Measurements from ENCODE around the gene MSL3. TPM values are rescaled to one million over a fixed set of nuclear protein-coding genes. Genes with fewer than 3 reads are reported as not detected.
A peak's percentile ranks its signal among the peaks of the same experiment; 100 is the strongest.

Gene MSL3
- polyA plus RNA-seq, 4 donors: 35.8 to 40.5 (median 38.6) TPM

DNA sequence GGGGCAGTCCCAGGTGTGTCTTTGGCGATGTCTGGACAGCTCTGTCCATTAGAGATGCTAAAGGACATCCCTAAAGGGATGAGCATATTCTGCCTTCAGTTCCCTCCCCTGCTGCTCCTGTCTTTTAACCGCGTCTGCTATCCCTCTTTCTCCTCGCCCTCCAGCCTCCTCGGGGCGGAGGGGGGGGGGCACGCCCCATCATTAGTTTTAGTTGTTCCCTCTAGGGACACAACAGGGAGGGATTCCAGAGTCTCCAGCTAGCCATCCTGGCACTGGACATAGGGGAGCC lies 1.1 kb downstream of the MSL3 start:
- DNase-seq (ENCODE audit: low read depth in 4 of 4, low spot score in 2 of 4): no peak

DNA sequence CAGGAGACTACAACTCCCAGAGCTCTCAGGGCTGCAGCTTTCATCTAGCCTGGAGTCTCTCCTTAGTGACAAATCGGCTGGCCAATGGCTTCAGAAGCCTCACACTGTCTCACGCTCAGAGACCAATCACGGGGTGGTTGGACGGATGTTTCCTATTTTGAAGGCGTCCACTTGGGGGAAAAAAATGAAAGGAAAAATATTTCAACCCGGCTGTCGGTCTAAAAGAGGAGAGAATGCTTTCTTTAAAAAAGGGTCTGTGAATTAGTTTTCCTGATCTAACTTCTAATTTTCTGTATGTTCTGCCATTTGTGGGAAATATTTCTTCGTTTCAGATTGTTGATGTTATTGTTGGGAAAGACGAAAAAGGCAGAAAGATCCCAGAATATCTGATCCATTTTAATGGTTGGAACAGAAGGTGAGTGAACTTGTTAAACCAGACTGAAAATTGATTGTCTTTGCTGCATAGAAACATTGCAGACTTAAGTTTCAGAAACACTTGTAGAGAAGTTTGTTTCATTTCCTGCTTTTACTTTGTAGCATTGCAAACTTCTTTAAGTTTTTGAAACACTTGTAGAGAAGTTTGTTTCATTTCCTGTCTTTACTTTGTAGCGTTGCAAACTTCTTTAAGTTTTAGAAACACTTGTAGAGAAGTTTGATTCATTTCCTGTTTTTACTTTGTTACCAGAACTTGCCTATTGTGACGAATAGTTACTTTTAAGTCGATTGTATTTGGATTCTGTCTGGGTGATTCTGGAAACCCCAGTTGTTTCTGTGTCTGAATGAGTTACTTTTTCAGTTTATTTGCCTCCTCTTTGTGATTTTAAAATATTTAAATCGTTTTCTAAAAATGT lies 1.6 kb downstream of the MSL3 start:
- DNase-seq (ENCODE audit: low read depth in 4 of 4, low spot score in 2 of 4): peak in 2 of 4 donors; percentile 43 to 82

DNA sequence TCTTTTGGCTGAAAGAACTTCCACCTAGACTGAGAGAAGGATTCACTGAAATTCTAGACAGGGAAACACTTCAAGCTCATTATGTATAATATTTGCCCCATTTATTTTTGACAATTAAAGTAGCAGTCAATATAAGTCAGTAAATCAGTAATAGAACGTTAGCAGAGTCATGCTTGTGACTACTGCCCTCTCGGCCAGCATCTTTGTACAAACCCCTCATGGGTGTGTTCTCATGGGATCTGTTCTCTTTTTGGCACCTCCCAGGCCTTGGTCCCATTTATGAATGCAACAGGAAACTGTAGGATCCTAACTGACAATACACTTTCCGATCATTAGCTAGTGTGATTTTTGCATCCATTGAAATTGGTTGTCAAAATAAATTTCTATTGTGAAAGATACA lies 2.9 kb downstream of the MSL3 start:
- DNase-seq (ENCODE audit: low read depth in 4 of 4, low spot score in 2 of 4): no peak

DNA sequence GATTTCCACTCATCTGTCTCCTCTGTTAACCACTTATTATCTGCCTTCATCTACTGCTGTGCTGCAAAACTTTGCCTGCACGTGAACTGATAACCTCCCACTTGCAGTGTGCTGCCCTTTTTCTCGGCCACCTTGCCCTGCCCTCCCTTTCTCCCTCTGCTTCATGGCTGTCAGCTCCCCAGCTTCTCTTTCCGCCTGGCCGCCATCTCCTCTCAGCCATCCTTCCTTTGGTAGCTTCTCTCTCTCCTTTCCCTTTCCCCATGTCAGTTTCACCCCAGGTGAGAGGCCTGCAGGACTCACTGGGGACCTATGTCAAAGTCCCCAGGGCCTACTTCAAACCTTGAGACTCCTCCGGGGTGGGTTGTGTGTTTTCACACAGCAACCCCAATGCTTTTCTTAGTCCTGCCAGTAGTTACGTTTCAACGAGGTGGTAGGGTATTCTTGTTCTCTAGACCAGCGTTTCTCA lies 6.6 kb downstream of the MSL3 start:
- DNase-seq (ENCODE audit: low read depth in 4 of 4, low spot score in 2 of 4): no peak

DNA sequence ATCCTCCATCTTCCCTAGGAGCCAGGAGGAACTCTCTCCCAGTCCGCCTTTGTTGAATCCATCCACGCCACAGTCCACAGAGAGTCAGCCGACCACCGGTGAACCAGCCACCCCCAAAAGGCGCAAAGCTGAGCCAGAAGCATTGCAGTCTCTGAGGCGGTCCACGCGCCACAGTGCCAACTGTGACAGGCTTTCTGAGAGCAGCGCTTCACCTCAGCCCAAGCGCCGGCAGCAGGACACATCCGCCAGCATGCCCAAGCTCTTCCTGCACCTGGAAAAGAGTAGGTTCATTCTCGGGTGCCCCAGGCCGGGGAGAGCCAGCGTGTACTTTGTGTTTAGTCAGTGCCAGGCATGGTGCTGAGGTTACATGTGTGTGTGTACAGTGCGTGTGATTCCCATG lies 7.4 kb downstream of the MSL3 start:
- no peak for DNase-seq (ENCODE audit: low read depth in 4 of 4, low spot score in 2 of 4)

DNA sequence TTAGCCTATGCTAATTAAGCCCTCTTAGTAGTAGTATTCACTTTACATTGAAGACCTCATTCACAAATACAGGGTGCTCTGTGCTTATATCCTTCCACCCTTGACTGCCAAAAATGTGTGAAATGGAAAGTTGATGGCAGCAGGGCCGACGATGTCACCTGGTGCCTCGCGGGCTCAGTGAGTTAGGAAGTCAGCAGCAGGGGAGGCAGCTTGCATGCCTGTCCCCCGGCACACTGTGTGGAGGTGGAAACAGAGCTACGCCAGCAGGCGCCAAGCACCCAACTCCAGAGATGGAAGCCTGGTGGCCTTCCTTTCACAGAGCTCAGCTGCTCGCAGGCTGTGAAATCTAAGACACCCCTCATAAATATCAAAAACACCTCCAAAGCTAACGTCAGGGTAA lies 8.4 kb downstream of the MSL3 start:
- no peak for DNase-seq (ENCODE audit: low read depth in 4 of 4, low spot score in 2 of 4)

DNA sequence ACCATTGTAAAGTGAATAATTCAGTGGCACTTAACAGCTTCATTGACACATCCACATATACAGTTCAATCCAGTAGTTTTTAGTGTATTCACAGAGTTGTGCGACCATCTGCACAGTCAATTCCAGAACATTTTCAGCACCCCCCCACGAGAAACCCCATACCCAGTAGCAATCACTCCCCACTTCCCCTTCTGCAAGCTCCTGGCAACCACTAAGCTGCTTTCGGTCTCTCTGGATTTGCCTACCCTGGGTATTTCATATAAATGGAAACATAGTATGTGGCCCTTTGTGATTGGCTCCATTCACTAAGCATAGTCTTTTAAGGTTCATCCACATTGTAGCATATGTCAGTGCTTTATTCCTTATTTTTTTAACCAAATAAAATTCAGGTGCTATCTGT lies 10.0 kb downstream of the MSL3 start:
- DNase-seq (ENCODE audit: low read depth in 4 of 4, low spot score in 2 of 4): no peak

DNA sequence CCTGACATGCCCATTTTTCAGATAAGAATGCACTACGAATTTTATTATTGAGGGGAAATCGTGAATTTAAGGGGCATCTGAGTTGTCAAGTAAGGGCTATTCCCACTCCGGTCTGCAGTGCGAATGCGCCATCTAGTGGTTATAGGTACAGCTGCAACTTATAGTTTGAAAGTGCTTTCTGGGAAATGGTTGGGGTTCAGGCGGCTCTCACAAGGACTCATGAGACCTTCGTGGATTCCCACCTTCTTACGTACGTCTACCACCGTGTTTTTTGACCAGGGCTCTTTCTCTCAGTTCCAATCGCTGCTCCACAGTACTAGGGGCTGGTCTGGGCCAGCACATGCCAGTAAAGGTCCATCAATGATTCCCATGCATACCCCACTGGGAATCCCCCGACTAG lies 12.3 kb downstream of the MSL3 start:
- DNase-seq (ENCODE audit: low read depth in 4 of 4, low spot score in 2 of 4): no peak

DNA sequence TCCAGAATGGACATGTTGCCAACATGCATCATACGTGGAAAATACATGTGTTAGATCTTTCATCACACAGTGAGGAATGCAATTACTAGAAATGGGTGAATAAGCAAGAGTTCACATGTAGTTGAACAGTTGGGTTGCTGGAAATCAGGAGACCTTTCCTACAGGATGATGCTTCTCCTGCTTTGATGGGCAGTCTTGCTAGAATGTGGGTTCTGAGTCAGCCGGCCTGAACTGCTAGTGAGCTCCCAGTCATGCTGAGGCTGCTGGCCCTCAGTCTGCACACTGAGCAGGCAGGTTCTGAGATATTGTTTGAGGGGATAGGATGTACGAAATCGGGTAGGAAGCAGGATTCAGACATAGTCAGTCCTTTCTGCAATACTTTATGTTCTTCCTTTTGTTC lies 20.2 kb downstream of the MSL3 start:
- no peak for DNase-seq (ENCODE audit: low read depth in 4 of 4, low spot score in 2 of 4)

DNA sequence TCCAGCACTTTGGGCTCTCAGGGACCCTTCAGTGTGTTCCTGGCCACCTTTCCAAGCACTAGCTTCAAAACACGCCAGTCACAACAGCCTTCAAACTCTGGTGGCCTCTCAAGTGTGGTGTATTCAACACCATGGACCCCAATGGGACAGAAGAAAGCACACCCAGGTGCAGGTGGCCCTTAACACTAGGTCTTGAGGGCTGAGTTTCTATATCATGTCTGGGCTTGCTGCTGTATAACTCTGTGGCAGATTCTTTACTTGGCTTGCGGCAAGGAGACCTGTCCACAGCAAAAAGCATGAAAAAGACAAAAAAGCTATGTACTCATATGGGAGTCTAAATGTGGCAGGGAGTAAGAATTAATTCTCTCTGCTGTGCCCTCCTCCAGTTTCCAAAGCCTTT lies 23.1 kb downstream of the MSL3 start:
- no peak for DNase-seq (ENCODE audit: low read depth in 4 of 4, low spot score in 2 of 4)

DNA sequence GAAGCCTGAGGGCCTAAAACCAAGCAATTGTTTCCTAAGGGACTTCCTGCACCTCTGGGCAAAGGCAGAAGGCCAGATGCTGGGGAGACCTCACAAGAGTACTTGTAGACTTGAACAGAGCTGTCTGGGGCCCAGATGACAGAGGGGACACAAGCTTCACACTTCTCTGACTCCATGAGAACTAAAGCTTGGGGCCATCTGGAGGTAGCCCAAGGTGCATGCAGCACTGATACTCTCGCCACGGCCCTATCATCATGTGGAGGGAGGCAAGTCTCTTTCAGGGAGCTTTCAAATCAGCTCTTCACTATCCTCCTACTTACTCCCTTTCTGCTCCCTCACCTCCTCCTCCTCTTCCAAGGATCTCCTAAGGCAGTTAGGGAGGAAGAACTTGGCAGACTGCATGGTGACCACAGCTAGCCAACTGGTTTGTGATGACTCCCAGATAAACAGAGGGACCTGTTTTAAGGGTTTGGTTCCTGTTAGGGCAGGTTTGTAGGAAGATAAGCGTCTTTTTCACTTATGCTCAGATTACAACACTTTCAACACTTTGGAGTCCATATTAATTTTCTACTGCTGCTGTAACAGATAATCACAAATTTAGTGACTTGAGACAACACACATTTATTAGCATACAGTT lies 23.8 kb downstream of the MSL3 start:
- no peak for DNase-seq (ENCODE audit: low read depth in 4 of 4, low spot score in 2 of 4)

DNA sequence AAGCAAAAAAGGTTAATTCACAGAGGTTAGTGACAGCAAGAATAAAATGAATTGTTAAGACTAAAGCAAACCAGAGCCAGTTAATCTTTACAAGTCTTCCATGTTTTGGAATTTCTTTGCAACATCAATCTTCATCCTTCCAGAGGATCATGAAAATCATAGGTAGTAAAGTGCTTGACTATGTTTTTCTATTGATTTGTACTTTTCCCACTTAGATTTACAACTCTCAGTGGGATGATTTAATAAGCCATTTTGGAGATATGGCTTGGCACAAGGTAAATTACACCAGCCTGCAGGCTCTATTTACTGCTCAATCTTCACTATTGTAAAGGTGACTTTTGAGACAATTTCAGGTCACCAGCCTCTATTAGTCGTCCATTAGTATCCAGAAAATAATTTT lies 26.5 kb downstream of the MSL3 start:
- DNase-seq (ENCODE audit: low read depth in 4 of 4, low spot score in 2 of 4): no peak

DNA sequence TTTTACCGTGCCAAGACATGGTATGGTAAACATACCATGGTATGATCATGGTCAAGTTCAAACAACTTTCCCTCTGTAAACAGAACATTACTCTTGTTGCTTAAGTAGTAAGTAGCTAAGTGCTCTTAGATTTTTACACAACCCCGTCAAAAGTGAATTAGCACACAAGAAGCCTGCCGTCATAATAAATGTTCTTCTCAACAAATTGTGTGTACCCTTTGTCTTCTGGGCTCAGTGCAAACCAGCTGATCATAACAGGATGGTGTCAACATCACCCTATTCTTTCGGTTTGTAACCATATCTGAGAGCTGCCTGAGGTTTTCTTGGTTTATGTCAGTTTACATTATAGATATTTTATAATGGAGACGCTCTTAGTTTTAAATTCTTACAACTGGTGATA lies 28.8 kb downstream of the MSL3 start:
- no peak for DNase-seq (ENCODE audit: low read depth in 4 of 4, low spot score in 2 of 4)

DNA sequence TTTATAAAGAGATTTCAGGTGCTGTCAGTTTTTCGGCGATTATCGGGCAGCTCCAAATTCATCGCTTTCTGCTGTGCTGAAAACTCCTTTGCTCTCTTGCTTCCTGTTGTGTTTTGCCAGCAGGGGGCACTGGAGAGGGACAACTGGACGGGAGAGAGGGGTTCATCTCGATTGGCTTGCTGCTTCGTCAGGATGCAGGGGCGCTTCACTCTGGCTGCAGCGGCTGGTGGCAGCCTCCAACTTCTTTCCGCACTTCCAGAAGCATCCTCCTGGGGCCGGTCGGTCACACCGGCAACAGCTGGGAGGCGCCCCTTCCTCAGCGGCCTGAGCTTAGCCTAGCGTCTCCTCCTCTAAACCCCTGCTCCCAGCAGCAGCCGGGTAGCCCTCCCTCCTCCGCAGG lies 29.5 kb downstream of the MSL3 start:
- peak; percentile 19 to 47 (median 22) for DNase-seq (ENCODE audit: low read depth in 4 of 4, low spot score in 2 of 4)

DNA sequence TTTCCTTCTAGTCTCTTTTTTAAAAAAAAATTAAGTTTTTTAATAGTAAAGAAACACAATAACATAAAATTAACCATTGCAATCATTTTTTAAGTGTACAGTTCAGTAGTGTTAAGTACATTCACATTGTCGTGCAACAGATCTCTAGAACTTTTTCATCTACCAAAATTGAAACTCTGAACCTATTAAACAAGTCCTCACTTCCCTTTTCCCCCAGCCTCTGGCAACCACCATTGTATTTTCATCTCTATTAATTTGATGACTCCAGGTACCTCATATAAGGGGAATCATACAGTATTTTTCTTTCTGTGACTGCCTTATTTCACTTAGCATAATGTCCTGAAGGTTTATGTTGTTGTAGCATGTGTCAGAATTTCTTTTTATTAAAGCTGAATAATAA lies 31.8 kb downstream of the MSL3 start:
- DNase-seq (ENCODE audit: low read depth in 4 of 4, low spot score in 2 of 4): no peak

DNA sequence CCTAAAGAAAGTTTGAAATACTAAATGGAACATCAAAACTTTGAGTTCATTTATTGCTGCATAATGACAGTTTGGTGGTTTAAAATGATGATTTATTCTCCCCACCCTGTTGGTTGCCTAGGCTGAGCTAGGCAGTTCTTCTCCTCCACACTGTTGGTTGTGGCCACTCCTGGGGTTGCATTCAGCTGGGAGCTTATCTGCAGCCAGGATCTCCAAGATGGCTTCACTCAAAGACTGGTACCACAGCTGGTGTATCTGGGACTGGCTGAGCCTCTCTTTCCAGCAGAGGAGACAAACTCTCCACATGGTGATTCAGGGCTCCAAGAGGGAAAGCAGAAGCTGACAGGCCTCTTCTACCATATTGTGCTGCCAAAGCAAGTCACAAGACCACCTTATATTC lies 33.1 kb downstream of the MSL3 start:
- DNase-seq (ENCODE audit: low read depth in 4 of 4, low spot score in 2 of 4): no peak

DNA sequence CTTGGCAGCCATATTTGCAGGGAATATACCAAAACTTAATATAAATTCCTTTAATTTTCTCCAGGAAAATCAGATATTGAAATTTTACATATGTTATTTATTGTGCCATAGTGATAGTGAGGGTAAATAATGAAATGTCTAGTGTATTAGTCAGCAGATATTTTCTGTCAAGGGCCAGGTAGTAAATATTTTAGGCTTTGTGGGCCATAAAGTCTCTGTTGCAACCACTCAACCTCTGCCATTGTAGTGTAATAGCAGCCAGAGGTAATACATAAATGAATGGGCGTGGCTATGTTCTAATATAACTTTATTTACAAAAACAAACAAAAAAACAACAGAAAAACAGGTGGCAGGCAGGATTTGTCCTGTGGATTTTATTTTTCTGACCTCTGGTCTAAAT lies 33.5 kb downstream of the MSL3 start:
- no peak for DNase-seq (ENCODE audit: low read depth in 4 of 4, low spot score in 2 of 4)

DNA sequence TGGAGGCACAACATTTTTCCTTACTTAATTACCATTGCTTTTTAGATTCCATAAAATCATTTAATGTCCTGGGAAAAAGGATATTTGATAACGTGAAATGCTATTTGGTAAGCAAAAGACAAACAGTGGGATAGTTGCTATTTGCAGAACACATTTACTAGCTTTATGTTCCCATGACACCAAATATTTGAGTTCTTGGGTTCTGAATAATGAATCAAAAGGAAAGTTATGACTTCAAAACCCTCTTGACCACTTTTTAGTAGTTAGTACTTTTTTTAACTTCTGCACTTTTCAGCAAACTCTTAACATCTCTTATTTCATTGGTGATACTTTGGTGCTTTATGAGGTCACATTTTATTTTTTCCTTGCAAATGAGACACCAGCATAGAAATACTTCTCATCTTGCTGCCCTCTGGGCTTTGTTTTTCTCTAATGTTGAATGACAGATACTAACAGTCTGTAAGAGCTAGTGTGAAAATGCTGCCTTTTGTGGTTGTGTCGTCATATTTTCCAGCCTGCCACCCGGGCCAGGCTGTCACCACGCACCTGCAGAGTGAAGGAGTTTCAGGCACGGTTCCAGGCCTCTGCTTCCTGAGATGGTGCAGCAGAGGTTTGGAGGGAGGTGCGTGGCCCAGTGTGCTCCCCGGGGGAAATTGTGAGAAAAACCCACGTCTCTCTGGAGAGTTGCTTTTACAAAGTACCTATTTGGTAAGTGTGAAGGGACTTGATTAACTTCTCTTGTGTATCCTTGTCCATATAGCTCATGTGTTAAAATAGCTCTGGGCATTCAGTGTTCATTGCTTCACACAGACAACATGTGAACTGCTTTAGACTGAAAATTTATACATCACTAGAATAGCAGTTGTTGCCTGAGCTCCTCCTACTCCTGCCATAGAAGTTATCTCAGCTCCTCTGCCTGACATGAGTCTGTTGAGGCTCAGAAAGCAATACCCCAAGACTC lies 34.7 kb downstream of the MSL3 start:
- DNase-seq (ENCODE audit: low read depth in 4 of 4, low spot score in 2 of 4): no peak

DNA sequence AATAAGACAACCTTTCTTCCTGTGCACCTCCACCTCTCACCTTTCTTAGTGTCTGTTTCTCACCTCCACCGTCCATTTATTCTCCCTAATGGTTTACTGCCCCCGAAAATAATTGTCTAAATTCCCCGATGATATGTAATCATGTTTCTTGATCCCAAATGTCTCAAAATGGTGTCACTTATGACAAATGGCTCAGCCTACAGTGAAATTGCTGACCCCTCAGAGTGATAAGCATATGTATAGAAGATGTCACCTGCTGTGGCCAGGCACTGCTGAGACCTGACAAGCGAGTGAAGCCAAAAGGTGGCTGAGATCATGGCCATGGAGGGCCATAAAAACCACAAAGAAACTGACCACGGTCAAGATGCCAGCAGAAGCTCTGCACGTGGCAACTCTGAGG lies 35.7 kb downstream of the MSL3 start:
- no peak for DNase-seq (ENCODE audit: low read depth in 4 of 4, low spot score in 2 of 4)

DNA sequence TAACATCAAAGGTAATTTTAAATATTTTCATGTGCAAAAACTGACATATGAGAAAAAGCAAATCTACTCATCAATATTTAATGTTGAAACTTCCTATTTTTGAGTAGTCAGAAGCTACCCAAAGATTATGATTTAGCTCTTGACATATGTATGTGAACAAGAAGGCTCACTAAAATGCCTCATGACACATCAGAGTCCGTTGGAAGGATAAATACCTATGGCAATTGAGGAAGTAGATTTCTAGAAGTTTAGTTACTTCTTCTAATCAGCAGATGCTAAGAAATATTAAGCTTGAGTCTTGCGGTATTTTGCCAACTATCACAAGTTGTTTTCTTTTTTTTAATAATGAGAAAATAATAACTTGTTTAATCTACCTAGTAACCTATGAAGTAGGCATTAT lies 55.3 kb downstream of the MSL3 start:
- DNase-seq (ENCODE audit: low read depth in 4 of 4, low spot score in 2 of 4): no peak
